PC-9 (cell line): Measurements from ENCODE around the gene DNAJC11. TPM values are rescaled to one million over a fixed set of nuclear protein-coding genes. Genes with fewer than 3 reads are reported as not detected.

Experiments used
- BruUV-seq: library from RNA; stranded (reverse); fragments of 400-500 nt; replicated peaks from 2 replicates; lab custom pipeline; 2021; lab: Mats Ljungman, UMichigan
- CTCF ChIA-PET: fragments of 300-600 bp; sonication (Branson Sonifier 250); formaldehyde crosslinking; loops from one replicate; lab custom pipeline; 2022; ENCODE audit warnings: antibody characterized with exemption; lab: Charles Lee
- POLR2A ChIA-PET: fragments of 300-600 bp; sonication (Branson Sonifier 250); formaldehyde crosslinking; loops from one replicate; lab custom pipeline; 2022; ENCODE audit warnings: antibody characterized with exemption; ENCODE audit not compliant: unreplicated experiment; lab: Charles Lee
- DNase-seq, 2 experiments: peaks; one replicate each; pipeline versions ENCODE4 v3.0.0 to v3.0.0-alpha.2; 2015 to 2022; ENCODE audit warnings: mixed read lengths in 1 of 2
- H2AFZ ChIP-seq: fragments of 200-600 bp; sonication (generic); 2 replicates; pipeline ENCODE4 v1.8.1; 2017; ENCODE audit warnings: antibody characterized with exemption
- H3F3A ChIP-seq: fragments of 200-600 bp; sonication (generic); 2 replicates; pipeline ENCODE4 v1.8.1; 2017; ENCODE audit warnings: antibody characterized with exemption, mild to moderate bottlenecking, low read depth; ENCODE audit not compliant: insufficient read depth
- H3K27ac ChIP-seq: fragments of 200-600 bp; sonication (generic); 2 replicates; pipeline ENCODE4 v1.6.1; 2016; ENCODE audit warnings: mixed run types
- H3K27me3 ChIP-seq: fragments of 200-600 bp; sonication (generic); 2 replicates; pipeline ENCODE4 v1.6.1; 2016; ENCODE audit warnings: low read depth, mixed run types; ENCODE audit not compliant: insufficient read depth
- H3K36me3 ChIP-seq: fragments of 200-600 bp; sonication (generic); 2 replicates; pipeline ENCODE4 v1.6.1; 2016; ENCODE audit warnings: low read depth, mixed run types
- H3K4me1 ChIP-seq: fragments of 200-600 bp; sonication (generic); replicated peaks from 2 replicates; pipeline ENCODE4 v1.6.1; 2016; ENCODE audit warnings: mixed run types; ENCODE audit not compliant: insufficient read depth
- H3K4me2 ChIP-seq: fragments of 200-600 bp; sonication (generic); 2 replicates; pipeline ENCODE4 v1.6.1; 2017; ENCODE audit warnings: mixed run types
- H3K4me3 ChIP-seq: fragments of 200-600 bp; sonication (generic); 2 replicates; pipeline ENCODE4 v1.6.1; 2016; ENCODE audit warnings: mixed run types
- H3K79me2 ChIP-seq: fragments of 200-600 bp; sonication (generic); 2 replicates; pipeline ENCODE4 v1.6.1; 2017; ENCODE audit warnings: low read depth, mixed run types
- H3K9me2 ChIP-seq: fragments of 200-600 bp; sonication (generic); 2 replicates; pipeline ENCODE4 v1.8.1; 2017; ENCODE audit warnings: mild to moderate bottlenecking; ENCODE audit not compliant: insufficient read depth
- H3K9me3 ChIP-seq: fragments of 200-600 bp; sonication (generic); 2 replicates; pipeline ENCODE4 v1.8.1; 2016; ENCODE audit warnings: low read depth; ENCODE audit not compliant: insufficient read depth
- H4K20me1 ChIP-seq: fragments of 200-600 bp; sonication (generic); 2 replicates; pipeline ENCODE4 v1.8.1; 2017; ENCODE audit not compliant: insufficient read depth
- CTCF ChIP-seq: fragments of 200-600 bp; sonication (generic); conservative IDR thresholded peaks from 2 replicates; pipeline ENCODE4 v1.6.1; 2017; ENCODE audit warnings: mixed run types, antibody characterized with exemption, mild to moderate bottlenecking, moderate library complexity
- EZH2 ChIP-seq: fragments of 200-600 bp; sonication (generic); IDR thresholded peaks from 2 replicates; pipeline ENCODE4 v1.8.0; 2017; ENCODE audit warnings: antibody characterized with exemption, low read depth
- intact Hi-C: fragments of 100-400 bp; cut with micrococcal nuclease; formaldehyde crosslinking; loops from one replicate; pipeline ENCODE4 v1.10.0; 2022; ENCODE audit not compliant: unreplicated experiment
- total RNA-seq: library from RNA; stranded (reverse); gene quantifications from 2 replicates; pipeline ENCODE4 v1.2.3, GENCODE V29; 2021

DNAJC11 gene
- total RNA-seq, 1 experiment from 2014 or later = 52.8 TPM

DNA sequence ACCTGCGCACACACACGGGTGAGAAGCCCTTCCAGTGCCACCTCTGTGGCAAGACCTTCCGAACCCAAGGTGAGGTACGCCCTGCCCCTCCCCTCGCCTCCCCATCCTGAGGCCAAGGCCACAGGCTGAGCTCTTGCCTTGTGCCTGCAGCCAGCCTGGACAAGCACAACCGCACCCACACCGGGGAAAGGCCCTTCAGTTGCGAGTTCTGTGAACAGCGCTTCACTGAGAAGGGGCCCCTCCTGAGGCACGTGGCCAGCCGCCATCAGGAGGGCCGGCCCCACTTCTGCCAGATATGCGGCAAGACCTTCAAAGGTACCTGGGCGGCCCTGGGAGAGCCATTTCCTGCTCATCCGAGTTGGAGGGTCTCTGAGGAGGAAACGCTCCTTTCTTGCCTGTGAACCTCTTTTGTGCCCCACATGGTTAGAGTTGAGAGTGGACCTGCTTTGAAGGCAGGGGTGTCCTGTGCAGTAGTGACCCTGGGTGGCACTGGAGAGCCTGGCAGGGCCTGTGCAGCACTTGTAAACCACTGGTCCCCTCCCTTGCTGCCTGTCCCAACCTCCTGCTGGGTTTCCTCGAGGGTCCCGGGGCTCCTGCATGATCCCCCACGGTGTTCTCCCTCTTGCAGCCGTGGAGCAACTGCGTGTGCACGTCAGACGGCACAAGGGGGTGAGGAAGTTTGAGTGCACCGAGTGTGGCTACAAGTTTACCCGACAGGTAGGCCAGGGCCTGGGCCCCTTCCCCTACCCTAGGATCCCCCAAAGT, 113.3 kb downstream of the DNAJC11 start:
- ChIA-PET CTCF (interaction anchor here (0.6 kb wide), 1 partner anchor 148 kb away, joined by 8 read pairs; no protein-coding TSS in a partner anchor), POLR2A (no interaction called here)
- Histone ChIP-seq H3K79me2 (no peaks in the 10 kb centered on the region), H3K27me3 (no peaks in the 10 kb centered on the region), H3K4me1 (no peaks in the 10 kb centered on the region), H4K20me1 (no peaks in the 10 kb centered on the region), H3K9me3 (no peaks in the 10 kb centered on the region), H3K9me2 (no peaks in the 10 kb centered on the region), H2AFZ (no peak overlapping the region), H3K27ac (no peak overlapping the region), H3K36me3 (no peaks in the 10 kb centered on the region), H3F3A (no peaks in the 10 kb centered on the region; the same call in 1 of the 2 replicates), H3K4me2 (no peak overlapping the region), H3K4me3 (no peak overlapping the region)
- DNase-seq = no peak
- intact Hi-C loops = no loop called here
- BruUV-seq = no TSS peak
- TF ChIP-seq EZH2 (no peak), CTCF (no peak)

GRCh38 chr1:6587261-6588005, 114.2 kb downstream of the DNAJC11 start:
- no TSS peak for BruUV-seq
- Histone ChIP-seq H3K27me3 (no peaks in the 10 kb centered on the region), H4K20me1 (no peaks in the 10 kb centered on the region), H3K9me3 (no peaks in the 10 kb centered on the region), H3K36me3 (no peaks in the 10 kb centered on the region), H2AFZ (no peak overlapping the region), H3K27ac (no peak overlapping the region), H3F3A (no peaks in the 10 kb centered on the region; the same call in 1 of the 2 replicates), H3K4me1 (no peaks in the 10 kb centered on the region), H3K9me2 (no peaks in the 10 kb centered on the region), H3K4me3 (no peak overlapping the region), H3K79me2 (no peaks in the 10 kb centered on the region), H3K4me2 (no peak overlapping the region)
- DNase-seq = no peak
- TF ChIP-seq CTCF = no peak
- TF ChIP-seq EZH2 = no peak
- ChIA-PET POLR2A (no interaction called here), CTCF (no interaction called here)
- intact Hi-C loops = no loop called here

- H3F3A ChIP-seq = no peaks in the 10 kb centered on the region; the same call in 1 of the 2 replicates
- BruUV-seq = no TSS peak
- no peak overlapping the region for H3K4me3 ChIP-seq
- no peaks in the 10 kb centered on the region for H3K4me1 ChIP-seq
- H3K9me3 ChIP-seq = no peaks in the 10 kb centered on the region
- no peaks in the 10 kb centered on the region for H4K20me1 ChIP-seq
- H3K27me3 ChIP-seq = no peaks in the 10 kb centered on the region
- no peaks in the 10 kb centered on the region for H3K9me2 ChIP-seq
- ChIA-PET POLR2A (no interaction called here), CTCF (no interaction called here)
- H2AFZ ChIP-seq = no peak overlapping the region
- no peaks in the 10 kb centered on the region for H3K36me3 ChIP-seq
- intact Hi-C loops = no loop called here
- DNase-seq = no peak
- no peak overlapping the region for H3K4me2 ChIP-seq
- no peak for TF ChIP-seq EZH2
- TF ChIP-seq CTCF = no peak
- H3K27ac ChIP-seq = no peak overlapping the region
- H3K79me2 ChIP-seq = no peaks in the 10 kb centered on the region
These were observed 115.2 kb downstream of the DNAJC11 start for GRCh38 chr1:6586404-6586816.
